B cell (primary cell): ENCODE results near the gene RAB30.

Experiments
- EZH2 ChIP-seq: IDR thresholded peaks from 2 replicates; pipeline ENCODE4 v1.6.1; 2012; ENCODE audit warnings: borderline replicate concordance, low read depth, mild to moderate bottlenecking, moderate library complexity, low read length; ENCODE audit not compliant: insufficient read depth, poor library complexity, severe bottlenecking
- TF ChIP-seq, protein P1 (sequence below): fragments of 200-600 bp; IDR thresholded peaks from one replicate; pipeline ENCODE4 v1.8.0; 2022; ENCODE audit warnings: antibody characterized with exemption, mild to moderate bottlenecking

DNA sequence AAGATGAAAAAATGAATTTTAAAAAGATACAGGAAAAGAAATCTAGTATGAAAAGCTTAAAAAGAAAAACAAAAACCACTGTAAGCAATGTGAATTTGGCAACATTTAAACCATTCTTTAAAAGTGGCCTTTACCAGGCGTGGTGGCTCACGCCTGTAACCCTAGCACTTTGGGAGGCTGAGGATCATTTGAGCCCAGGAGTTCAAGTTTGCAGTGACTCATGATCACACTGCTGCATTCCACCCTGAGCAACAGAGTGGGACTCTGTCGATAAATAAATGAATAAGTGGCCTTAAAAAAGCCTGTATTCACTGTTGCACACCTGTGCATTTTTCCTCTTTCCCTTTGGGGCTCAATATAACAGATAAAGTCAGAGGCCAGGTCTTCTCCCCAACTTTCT is 69.2 kb downstream of the RAB30 start:
- TF ChIP-seq, protein P1, sequence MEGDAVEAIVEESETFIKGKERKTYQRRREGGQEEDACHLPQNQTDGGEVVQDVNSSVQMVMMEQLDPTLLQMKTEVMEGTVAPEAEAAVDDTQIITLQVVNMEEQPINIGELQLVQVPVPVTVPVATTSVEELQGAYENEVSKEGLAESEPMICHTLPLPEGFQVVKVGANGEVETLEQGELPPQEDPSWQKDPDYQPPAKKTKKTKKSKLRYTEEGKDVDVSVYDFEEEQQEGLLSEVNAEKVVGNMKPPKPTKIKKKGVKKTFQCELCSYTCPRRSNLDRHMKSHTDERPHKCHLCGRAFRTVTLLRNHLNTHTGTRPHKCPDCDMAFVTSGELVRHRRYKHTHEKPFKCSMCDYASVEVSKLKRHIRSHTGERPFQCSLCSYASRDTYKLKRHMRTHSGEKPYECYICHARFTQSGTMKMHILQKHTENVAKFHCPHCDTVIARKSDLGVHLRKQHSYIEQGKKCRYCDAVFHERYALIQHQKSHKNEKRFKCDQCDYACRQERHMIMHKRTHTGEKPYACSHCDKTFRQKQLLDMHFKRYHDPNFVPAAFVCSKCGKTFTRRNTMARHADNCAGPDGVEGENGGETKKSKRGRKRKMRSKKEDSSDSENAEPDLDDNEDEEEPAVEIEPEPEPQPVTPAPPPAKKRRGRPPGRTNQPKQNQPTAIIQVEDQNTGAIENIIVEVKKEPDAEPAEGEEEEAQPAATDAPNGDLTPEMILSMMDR: no peak
- no peak for TF ChIP-seq EZH2
